CD4-positive, alpha-beta T cell (primary cell): ENCODE data around the gene ZNF175. TPM values are rescaled to one million over a fixed set of nuclear protein-coding genes. Genes with fewer than 3 reads are reported as not detected.
A peak's percentile ranks its signal among the peaks of the same experiment; 100 is the strongest.

Experiments
- ATAC-seq: fragments of 200-7000 bp; cut with Tn5 transposase; one replicate; pipeline ENCODE4 v1.10.0; 2022; ENCODE audit warnings: mild to moderate bottlenecking; ENCODE audit not compliant: poor library complexity
- CTCF ChIA-PET: fragments of 350-600 bp; sonication (Branson Sonifier 250); formaldehyde crosslinking; loops from one replicate; lab custom pipeline; 2021; ENCODE audit warnings: antibody characterized with exemption, inconsistent platforms; lab: Charles Lee
- POLR2A ChIA-PET: fragments of 350-600 bp; sonication (Branson Sonifier 250); formaldehyde crosslinking; loops from one replicate; lab custom pipeline; 2021; ENCODE audit warnings: antibody characterized with exemption, inconsistent platforms; lab: Charles Lee
- DNase-seq, 14 experiments: peaks; one replicate each; pipeline ENCODE4 v3.0.0-alpha.2; 2013 to 2020; ENCODE audit warnings: mixed read lengths in 2 of 14
- H3K27ac ChIP-seq, 2 donors: one replicate each; pipeline versions ENCODE4 v1.5.1 to v1.7.0; 2013; ENCODE audit warnings: low read length in 2 of 2, low read depth in 1 of 2, mild to moderate bottlenecking in 1 of 2
- H3K27me3 ChIP-seq, 2 experiments: 1 replicate in 1 of 2; 2 replicates in 1 of 2; pipeline versions ENCODE4 v1.6.1 to v1.7.0; 2013; ENCODE audit warnings: low read length in 2 of 2, control low read depth in 1 of 2, mild to moderate bottlenecking in 1 of 2, moderate library complexity in 1 of 2; ENCODE audit not compliant: insufficient read depth in 2 of 2, control insufficient read depth in 1 of 2
- H3K36me3 ChIP-seq: one replicate; pipeline ENCODE4 v1.6.1; 2013; ENCODE audit warnings: low read length, control low read depth; ENCODE audit not compliant: insufficient read depth
- H3K4me1 ChIP-seq: one replicate; pipeline ENCODE4 v1.6.1; 2013; ENCODE audit warnings: low read length, control low read depth; ENCODE audit not compliant: insufficient read depth
- H3K4me3 ChIP-seq: one replicate; pipeline ENCODE4 v1.5.1; 2013; ENCODE audit warnings: mild to moderate bottlenecking, low read length, moderate library complexity
- H3K9me3 ChIP-seq, 2 experiments: 1 replicate in 1 of 2; 2 replicates in 1 of 2; pipeline versions ENCODE4 v1.6.1 to v1.7.0; 2013; ENCODE audit warnings: low read length in 2 of 2, mild to moderate bottlenecking in 2 of 2, control low read depth in 1 of 2, moderate library complexity in 1 of 2; ENCODE audit not compliant: control insufficient read depth in 1 of 2, insufficient read depth in 1 of 2
- H3K27ac Mint-ChIP-seq: one replicate; pipeline ENCODE4 v1.8.0; 2020; ENCODE audit warnings: mixed read lengths
- H3K27me3 Mint-ChIP-seq: one replicate; pipeline ENCODE4 v1.8.0; 2021; ENCODE audit warnings: mixed read lengths
- H3K36me3 Mint-ChIP-seq: one replicate; pipeline ENCODE4 v1.8.0; 2021; ENCODE audit warnings: low read depth, mixed read lengths
- H3K4me1 Mint-ChIP-seq: one replicate; pipeline ENCODE4 v1.8.0; 2021; ENCODE audit warnings: low read depth, mixed read lengths
- H3K4me3 Mint-ChIP-seq: one replicate; pipeline ENCODE4 v1.8.0; 2020; ENCODE audit warnings: mild to moderate bottlenecking, mixed read lengths
- H3K9me3 Mint-ChIP-seq: one replicate; pipeline ENCODE4 v1.8.0; 2020; ENCODE audit warnings: mixed read lengths
- CTCF ChIP-seq: fragments of 200-600 bp; IDR thresholded peaks from one replicate; pipeline ENCODE4 v1.8.0; 2022; ENCODE audit warnings: antibody characterized with exemption, mild to moderate bottlenecking
- intact Hi-C, 2 experiments: fragments of 100-400 bp; cut with DNase I in 1 of 2; cut with micrococcal nuclease in 1 of 2; formaldehyde crosslinking; loops; one replicate each; pipeline versions ENCODE4 v1.15.1 to v1.9.0; 2023 to 2025; cut with DNase I, micrococcal nuclease
- total RNA-seq, 174 experiments: library from RNA in 2 of 174; stranded (reverse) in 2 of 174; gene quantifications; one replicate each; pipeline ENCODE4 v1.2.3 and lab custom pipeline; 2021 to 2026

ZNF175 gene
- total RNA-seq, 2 experiments from 2014 or later: 1.1 to 1.9 TPM

DNA sequence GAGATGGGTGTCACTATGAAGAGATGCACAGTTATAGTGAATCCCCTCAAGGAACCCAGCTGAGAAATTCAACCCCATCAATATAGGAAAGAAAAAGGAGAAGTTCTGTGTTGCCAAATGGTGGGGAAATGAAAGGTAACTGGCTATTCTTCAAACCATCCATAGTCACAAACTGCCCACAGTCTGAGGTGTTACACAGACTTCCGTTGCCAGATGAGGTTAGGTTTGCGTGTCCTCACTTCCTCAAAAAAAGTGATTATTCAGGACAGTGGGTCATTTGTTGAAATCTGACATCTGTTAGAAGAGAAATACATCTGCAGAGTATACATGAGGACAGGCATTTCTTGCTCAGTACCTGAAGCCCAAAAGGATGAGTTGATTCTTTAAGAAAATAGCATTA is 50.1 kb downstream of the ZNF175 start:
- no peak overlapping the region for H3K27ac ChIP-seq
- no peaks in the 10 kb centered on the region for H3K27me3 ChIP-seq
- ChIA-PET POLR2A (no interaction called here), CTCF (no interaction called here)
- Mint-ChIP-seq H3K27ac (no peak overlapping the region), H3K36me3 (no peaks in the 10 kb centered on the region), H3K4me1 (no peaks in the 10 kb centered on the region), H3K27me3 (peaks cover 41% of the 10 kb centered on the region), H3K9me3 (peaks cover 2% of the 10 kb centered on the region), H3K4me3 (no peak overlapping the region)
- no peak for TF ChIP-seq CTCF
- ATAC-seq (no peak), DNase-seq (peak in 3 of 14 experiments; percentile 14 to 33 (median 30))
- H3K4me1 ChIP-seq: no peaks in the 10 kb centered on the region
- no peak overlapping the region for H3K4me3 ChIP-seq
- intact Hi-C loops: no loop called here
- H3K36me3 ChIP-seq: no peaks in the 10 kb centered on the region
- H3K9me3 ChIP-seq: no peaks in the 10 kb centered on the region

DNA sequence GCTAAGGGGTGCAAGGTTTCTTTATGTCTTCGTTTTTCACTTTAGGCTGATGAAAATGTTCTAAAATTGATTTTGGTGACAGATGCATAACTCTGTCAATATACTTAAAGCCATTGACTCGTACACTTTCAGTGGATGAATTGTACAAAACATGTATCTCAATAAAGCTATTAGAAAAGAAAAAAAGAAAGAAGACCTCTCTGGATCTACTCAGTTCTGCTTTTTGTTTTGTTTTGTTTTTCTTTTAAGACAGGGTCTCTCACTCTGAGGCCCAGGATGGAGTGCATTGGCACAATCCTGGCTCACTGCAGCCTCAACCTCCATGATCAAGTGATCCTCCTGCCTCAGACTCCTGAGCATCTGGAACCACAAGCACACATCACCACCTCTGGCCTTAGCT is 55.6 kb downstream of the ZNF175 start:
- CTCF ChIA-PET: no interaction called here

DNA sequence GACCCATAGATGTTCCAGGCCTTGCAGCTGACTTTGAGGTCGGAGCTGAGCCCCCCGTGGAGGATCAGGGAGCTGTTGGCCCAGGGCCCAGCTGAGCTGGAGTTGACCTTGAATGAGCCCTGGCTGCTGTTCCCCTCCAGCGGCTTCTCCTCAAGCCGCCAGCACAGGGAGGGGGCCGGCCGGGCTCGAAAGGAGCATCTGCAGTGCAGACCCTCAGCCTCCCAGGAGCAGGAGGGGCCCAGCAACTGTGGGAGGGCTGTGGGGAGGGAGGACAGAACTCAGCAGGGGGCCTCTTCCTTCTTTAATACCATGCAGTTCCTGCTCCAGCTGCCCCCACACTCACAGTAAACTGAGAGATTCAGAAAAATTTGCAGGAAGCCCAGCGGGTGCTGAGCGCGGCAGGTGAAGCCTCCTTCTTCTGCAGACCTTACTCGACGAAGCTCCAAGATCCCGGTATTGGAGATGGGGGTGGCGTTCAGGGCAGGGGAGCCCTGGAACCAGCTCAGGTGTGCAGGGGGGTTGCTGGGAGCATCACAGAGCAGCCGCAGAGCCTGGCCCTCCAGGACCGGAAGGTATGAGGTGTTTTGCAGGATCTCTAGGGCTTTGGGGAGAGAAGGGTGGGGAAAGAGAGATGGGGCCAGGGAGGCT is 56.5 kb downstream of the ZNF175 start:
- H3K36me3 ChIP-seq: no peaks in the 10 kb centered on the region
- H3K9me3 Mint-ChIP-seq: no peaks in the 10 kb centered on the region
- intact Hi-C loops: no loop called here
- no peak overlapping the region for H3K27ac Mint-ChIP-seq
- POLR2A ChIA-PET: no interaction called here
- DNase-seq: no peak
- H3K27me3 Mint-ChIP-seq: peaks cover 46% of the 10 kb centered on the region
- no peak overlapping the region for H3K4me3 Mint-ChIP-seq
- no peak for TF ChIP-seq CTCF
- CTCF ChIA-PET: no interaction called here
- H3K36me3 Mint-ChIP-seq: no peaks in the 10 kb centered on the region
- peaks cover 0 to 4% of the 10 kb centered on the region in 2 experiments for H3K27me3 ChIP-seq
- no peaks in the 10 kb centered on the region for H3K9me3 ChIP-seq
- no peak overlapping the region for H3K4me3 ChIP-seq
- no peak overlapping the region for H3K27ac ChIP-seq
- no peaks in the 10 kb centered on the region for H3K4me1 Mint-ChIP-seq
- no peaks in the 10 kb centered on the region for H3K4me1 ChIP-seq
- no peak for ATAC-seq

More for the DNA sequence above, 55.6 kb downstream of the ZNF175 start:
- no peak for ATAC-seq
- H3K27ac ChIP-seq: no peak overlapping the region
- H3K27ac Mint-ChIP-seq: no peak overlapping the region
- peaks cover 0 to 4% of the 10 kb centered on the region in 2 experiments for H3K27me3 ChIP-seq
- H3K9me3 Mint-ChIP-seq: peaks cover 2% of the 10 kb centered on the region
- H3K36me3 Mint-ChIP-seq: no peaks in the 10 kb centered on the region
- TF ChIP-seq CTCF: no peak
- no peak for DNase-seq
- intact Hi-C loops: no loop called here
- H3K4me1 Mint-ChIP-seq: no peaks in the 10 kb centered on the region
- no peaks in the 10 kb centered on the region for H3K4me1 ChIP-seq
- H3K36me3 ChIP-seq: no peaks in the 10 kb centered on the region
- H3K4me3 Mint-ChIP-seq: no peak overlapping the region
- H3K27me3 Mint-ChIP-seq: peaks cover 44% of the 10 kb centered on the region
- H3K4me3 ChIP-seq: no peak overlapping the region
- H3K9me3 ChIP-seq: no peaks in the 10 kb centered on the region
- POLR2A ChIA-PET: no interaction called here
